Measurements from ENCODE around the gene ARL8B.
"Not testable (repeated sequence)": the region's sequence is repeated elsewhere in the genome, so short reads cannot be mapped to it uniquely, and the experiment has no call there.

Gene ARL8B

GRCh38 chr3:5151586-5151985 is 29.5 kb downstream of the ARL8B start:
- TF ChIP-seq POLR2AphosphoS5 (IDR thresholded peaks at IDR 0.05; ENCODE audit: low read depth, low read length) (no peak), TAF1 (IDR thresholded peaks at IDR 0.05; ENCODE audit: borderline replicate concordance, low read depth, low read length) (no peak), POLR2A (IDR thresholded peaks at IDR 0.05; ENCODE audit: low read depth, low read length) (no peak)
- FAIRE-seq, result no peak
- no peak for DNase-seq (ENCODE audit: insufficient read length)

GRCh38 chr3:5153074-5153473 is 31.0 kb downstream of the ARL8B start:
- TF ChIP-seq TAF1 (IDR thresholded peaks at IDR 0.05; ENCODE audit: borderline replicate concordance, low read depth, low read length) (no peak), POLR2A (IDR thresholded peaks at IDR 0.05; ENCODE audit: low read depth, low read length) (no peak), POLR2AphosphoS5 (IDR thresholded peaks at IDR 0.05; ENCODE audit: low read depth, low read length) (no peak)
- FAIRE-seq (no peak), DNase-seq (ENCODE audit: insufficient read length) (no peak)

- FAIRE-seq (no peak), DNase-seq (ENCODE audit: insufficient read length) (no peak)
- TF ChIP-seq POLR2A (IDR thresholded peaks at IDR 0.05; ENCODE audit: low read depth, low read length), result no peak
- no peak for TF ChIP-seq POLR2AphosphoS5 (IDR thresholded peaks at IDR 0.05; ENCODE audit: low read depth, low read length)
- no peak for TF ChIP-seq TAF1 (IDR thresholded peaks at IDR 0.05; ENCODE audit: borderline replicate concordance, low read depth, low read length)
Observed at GRCh38 chr3:5155241-5155640, 33.1 kb downstream of the ARL8B start.

- no peak for DNase-seq (ENCODE audit: insufficient read length)
- TF ChIP-seq POLR2A (IDR thresholded peaks at IDR 0.05; ENCODE audit: low read depth, low read length) (no peak), POLR2AphosphoS5 (IDR thresholded peaks at IDR 0.05; ENCODE audit: low read depth, low read length) (no peak), TAF1 (IDR thresholded peaks at IDR 0.05; ENCODE audit: borderline replicate concordance, low read depth, low read length) (no peak)
- no peak for FAIRE-seq
Observed at GRCh38 chr3:5160321-5160720, 38.2 kb downstream of the ARL8B start.

GRCh38 chr3:5160940-5161858 is 39.1 kb downstream of the ARL8B start:
- DNase-seq (ENCODE audit: insufficient read length), result no peak
- FAIRE-seq, result no peak
- no peak for TF ChIP-seq POLR2A (IDR thresholded peaks at IDR 0.05; ENCODE audit: low read depth, low read length)
- no peak for TF ChIP-seq TAF1 (IDR thresholded peaks at IDR 0.05; ENCODE audit: borderline replicate concordance, low read depth, low read length)

- DNase-seq (ENCODE audit: insufficient read length) (no peak), FAIRE-seq (peak; percentile 44)
- TF ChIP-seq POLR2AphosphoS5 (IDR thresholded peaks at IDR 0.05; ENCODE audit: low read depth, low read length) (no peak), POLR2A (IDR thresholded peaks at IDR 0.05; ENCODE audit: low read depth, low read length) (no peak), TAF1 (IDR thresholded peaks at IDR 0.05; ENCODE audit: borderline replicate concordance, low read depth, low read length) (no peak)
Observed at GRCh38 chr3:5162102-5162501, 40.0 kb downstream of the ARL8B start.

GRCh38 chr3:5165698-5166097 is 43.6 kb downstream of the ARL8B start:
- no peak for DNase-seq (ENCODE audit: insufficient read length)
- no peak for TF ChIP-seq TAF1 (IDR thresholded peaks at IDR 0.05; ENCODE audit: borderline replicate concordance, low read depth, low read length)
- TF ChIP-seq POLR2AphosphoS5 (IDR thresholded peaks at IDR 0.05; ENCODE audit: low read depth, low read length), result no peak
- TF ChIP-seq POLR2A (IDR thresholded peaks at IDR 0.05; ENCODE audit: low read depth, low read length), result no peak
- no peak for FAIRE-seq

- DNase-seq (ENCODE audit: insufficient read length) (no peak), FAIRE-seq (peak; percentile 21)
- TF ChIP-seq TAF1 (IDR thresholded peaks at IDR 0.05; ENCODE audit: borderline replicate concordance, low read depth, low read length) (no peak), POLR2A (IDR thresholded peaks at IDR 0.05; ENCODE audit: low read depth, low read length) (no peak), POLR2AphosphoS5 (IDR thresholded peaks at IDR 0.05; ENCODE audit: low read depth, low read length) (no peak)
Observed at GRCh38 chr3:5166846-5167245, 44.8 kb downstream of the ARL8B start.

- FAIRE-seq (no peak), DNase-seq (ENCODE audit: insufficient read length) (no peak)
- TF ChIP-seq TAF1 (IDR thresholded peaks at IDR 0.05; ENCODE audit: borderline replicate concordance, low read depth, low read length) (no peak), POLR2AphosphoS5 (IDR thresholded peaks at IDR 0.05; ENCODE audit: low read depth, low read length) (no peak), POLR2A (IDR thresholded peaks at IDR 0.05; ENCODE audit: low read depth, low read length) (no peak)
Observed at GRCh38 chr3:5168110-5168509, 46.0 kb downstream of the ARL8B start.

GRCh38 chr3:5169807-5170206 is 47.7 kb downstream of the ARL8B start:
- no peak for TF ChIP-seq TAF1 (IDR thresholded peaks at IDR 0.05; ENCODE audit: borderline replicate concordance, low read depth, low read length)
- no peak for TF ChIP-seq POLR2A (IDR thresholded peaks at IDR 0.05; ENCODE audit: low read depth, low read length)
- no peak for TF ChIP-seq POLR2AphosphoS5 (IDR thresholded peaks at IDR 0.05; ENCODE audit: low read depth, low read length)
- DNase-seq (ENCODE audit: insufficient read length), result no peak
- FAIRE-seq, result no peak

GRCh38 chr3:5170975-5171374 is 48.9 kb downstream of the ARL8B start:
- TF ChIP-seq TAF1 (IDR thresholded peaks at IDR 0.05; ENCODE audit: borderline replicate concordance, low read depth, low read length) (no peak), POLR2A (IDR thresholded peaks at IDR 0.05; ENCODE audit: low read depth, low read length) (no peak), POLR2AphosphoS5 (IDR thresholded peaks at IDR 0.05; ENCODE audit: low read depth, low read length) (no peak)
- DNase-seq (ENCODE audit: insufficient read length) (no peak), FAIRE-seq (no peak)

- no peak for FAIRE-seq
- TF ChIP-seq POLR2A (IDR thresholded peaks at IDR 0.05; ENCODE audit: low read depth, low read length) (no peak), TAF1 (IDR thresholded peaks at IDR 0.05; ENCODE audit: borderline replicate concordance, low read depth, low read length) (no peak), POLR2AphosphoS5 (IDR thresholded peaks at IDR 0.05; ENCODE audit: low read depth, low read length) (no peak)
Observed at GRCh38 chr3:5172018-5172417, 49.9 kb downstream of the ARL8B start.

GRCh38 chr3:5179036-5179435 is 56.9 kb downstream of the ARL8B start:
- not testable (repeated sequence) for DNase-seq (ENCODE audit: insufficient read length); FAIRE-seq

More at GRCh38 chr3:5172018-5172417, 49.9 kb downstream of the ARL8B start:
- no peak for DNase-seq (ENCODE audit: insufficient read length)
